ENCODE data around the gene LDLR.

LDLR gene

DNA sequence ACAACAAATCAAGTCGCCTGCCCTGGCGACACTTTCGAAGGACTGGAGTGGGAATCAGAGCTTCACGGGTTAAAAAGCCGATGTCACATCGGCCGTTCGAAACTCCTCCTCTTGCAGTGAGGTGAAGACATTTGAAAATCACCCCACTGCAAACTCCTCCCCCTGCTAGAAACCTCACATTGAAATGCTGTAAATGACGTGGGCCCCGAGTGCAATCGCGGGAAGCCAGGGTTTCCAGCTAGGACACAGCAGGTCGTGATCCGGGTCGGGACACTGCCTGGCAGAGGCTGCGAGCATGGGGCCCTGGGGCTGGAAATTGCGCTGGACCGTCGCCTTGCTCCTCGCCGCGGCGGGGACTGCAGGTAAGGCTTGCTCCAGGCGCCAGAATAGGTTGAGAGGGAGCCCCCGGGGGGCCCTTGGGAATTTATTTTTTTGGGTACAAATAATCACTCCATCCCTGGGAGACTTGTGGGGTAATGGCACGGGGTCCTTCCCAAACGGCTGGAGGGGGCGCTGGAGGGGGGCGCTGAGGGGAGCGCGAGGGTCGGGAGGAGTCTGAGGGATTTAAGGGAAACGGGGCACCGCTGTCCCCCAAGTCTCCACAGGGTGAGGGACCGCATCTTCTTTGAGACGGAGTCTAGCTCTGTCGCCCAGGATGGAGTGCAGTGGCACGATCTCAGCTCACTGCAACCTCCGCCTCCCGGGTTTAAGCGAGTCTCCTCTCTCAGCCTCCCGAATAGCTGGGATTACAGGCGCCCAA, at the start of gene LDLR:
Gene LDLR, plus strand, starts transcription at position 210 of the 760 bp plus-strand sequence. Its CDS starts 86 bp downstream, at position 296.
- ChIA-PET POLR2A (ENCODE audit: low non-redundant PET) (no interaction called here), CTCF (interaction anchor here (0.6 to 1.9 kb wide), 4 partner anchors 53 to 658 kb away, joined by 3 to 12 read pairs (median 3); partner anchors contain the start of gene ELAVL3)
- peak within 1 kb of the TSS; percentile 98 for H3K27ac ChIP-seq
- peak; percentile 87 for DNase-seq (ENCODE audit: low spot score)
- TF ChIP-seq, protein P1, sequence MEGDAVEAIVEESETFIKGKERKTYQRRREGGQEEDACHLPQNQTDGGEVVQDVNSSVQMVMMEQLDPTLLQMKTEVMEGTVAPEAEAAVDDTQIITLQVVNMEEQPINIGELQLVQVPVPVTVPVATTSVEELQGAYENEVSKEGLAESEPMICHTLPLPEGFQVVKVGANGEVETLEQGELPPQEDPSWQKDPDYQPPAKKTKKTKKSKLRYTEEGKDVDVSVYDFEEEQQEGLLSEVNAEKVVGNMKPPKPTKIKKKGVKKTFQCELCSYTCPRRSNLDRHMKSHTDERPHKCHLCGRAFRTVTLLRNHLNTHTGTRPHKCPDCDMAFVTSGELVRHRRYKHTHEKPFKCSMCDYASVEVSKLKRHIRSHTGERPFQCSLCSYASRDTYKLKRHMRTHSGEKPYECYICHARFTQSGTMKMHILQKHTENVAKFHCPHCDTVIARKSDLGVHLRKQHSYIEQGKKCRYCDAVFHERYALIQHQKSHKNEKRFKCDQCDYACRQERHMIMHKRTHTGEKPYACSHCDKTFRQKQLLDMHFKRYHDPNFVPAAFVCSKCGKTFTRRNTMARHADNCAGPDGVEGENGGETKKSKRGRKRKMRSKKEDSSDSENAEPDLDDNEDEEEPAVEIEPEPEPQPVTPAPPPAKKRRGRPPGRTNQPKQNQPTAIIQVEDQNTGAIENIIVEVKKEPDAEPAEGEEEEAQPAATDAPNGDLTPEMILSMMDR (conservative IDR thresholded peaks at IDR 0.05; ENCODE audit: low read depth) = no peak

DNA sequence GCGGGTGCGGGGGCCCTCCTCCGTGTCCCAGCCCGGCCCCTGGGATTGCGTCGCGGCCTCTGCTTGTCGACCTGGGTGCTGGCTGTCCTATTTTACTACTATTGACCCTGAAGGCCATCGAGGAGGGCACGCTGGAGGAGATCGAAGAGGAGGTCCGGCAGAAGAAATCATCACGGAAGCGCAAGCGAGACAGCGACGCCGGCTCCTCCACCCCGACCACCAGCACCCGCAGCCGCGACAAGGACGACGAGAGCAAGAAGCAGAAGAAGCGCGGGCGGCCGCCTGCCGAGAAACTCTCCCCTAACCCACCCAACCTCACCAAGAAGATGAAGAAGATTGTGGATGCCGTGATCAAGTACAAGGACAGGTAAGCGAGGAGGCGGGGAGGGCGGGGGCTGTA, 48.1 kb upstream of the LDLR start:
- no peak for DNase-seq (ENCODE audit: low spot score)
- ChIA-PET CTCF (no interaction called here), POLR2A (ENCODE audit: low non-redundant PET) (no interaction called here)
- TF ChIP-seq, protein P1 (conservative IDR thresholded peaks at IDR 0.05; ENCODE audit: low read depth) = no peak
- H3K27ac ChIP-seq = peak overlapping the region; percentile 50

DNA sequence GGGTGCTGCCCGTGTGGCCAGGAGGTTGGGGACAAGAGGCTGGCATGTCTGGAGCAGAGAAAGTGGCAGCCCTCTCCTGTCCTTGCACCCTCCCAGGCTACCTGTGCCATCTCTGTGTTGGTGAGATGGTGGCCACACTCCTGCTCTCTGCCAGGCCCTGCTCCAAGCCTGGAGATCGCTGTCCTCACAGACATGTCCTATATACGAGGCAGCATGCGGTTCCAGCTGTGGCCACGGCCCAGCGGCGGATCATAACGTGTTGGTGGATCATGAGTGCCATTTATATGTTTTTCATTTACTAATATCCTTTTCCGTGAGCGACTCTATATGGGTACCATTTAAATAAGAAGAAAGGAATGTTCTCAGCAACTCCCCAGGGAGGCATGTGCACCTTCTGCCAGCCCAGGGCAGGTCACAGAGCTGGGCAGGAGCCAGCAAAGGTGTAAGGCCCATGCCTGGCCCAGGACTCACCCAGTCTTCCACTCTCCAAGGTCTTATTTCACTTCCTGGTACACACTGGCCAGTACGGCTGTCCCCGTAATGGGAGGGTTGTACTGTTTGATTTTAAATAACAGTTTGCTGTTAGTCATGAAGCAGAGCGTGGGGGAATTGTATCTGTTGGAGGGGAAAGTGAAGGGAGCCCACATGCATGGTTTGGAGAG, 47.2 kb upstream of the LDLR start:
- peak overlapping the region; percentile 50 for H3K27ac ChIP-seq
- ChIA-PET CTCF (no interaction called here), POLR2A (ENCODE audit: low non-redundant PET) (no interaction called here)
- TF ChIP-seq, protein P1 (conservative IDR thresholded peaks at IDR 0.05; ENCODE audit: low read depth) = no peak
- peak; percentile 30 for DNase-seq (ENCODE audit: low spot score)

DNA sequence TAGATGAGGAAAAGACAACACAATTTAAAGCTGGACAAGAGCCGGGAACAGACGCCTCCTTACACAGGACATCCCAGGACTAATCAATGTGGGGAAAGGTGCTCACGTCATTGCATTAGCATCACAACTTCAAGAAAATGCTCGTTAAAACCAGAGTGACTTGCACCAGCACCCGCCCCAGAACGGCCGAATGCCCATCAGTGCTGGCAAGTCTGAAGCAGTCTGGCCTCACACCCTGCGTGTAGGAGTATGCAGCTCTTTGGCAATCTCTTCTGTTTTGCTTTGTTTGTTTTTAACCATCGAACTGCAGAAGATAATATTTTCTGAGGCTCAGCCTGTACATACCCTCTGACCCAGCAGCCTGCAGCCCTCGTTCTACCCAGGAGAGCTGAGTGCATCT, 44.8 kb upstream of the LDLR start:
- TF ChIP-seq, protein P1 (conservative IDR thresholded peaks at IDR 0.05; ENCODE audit: low read depth) = no peak
- ChIA-PET POLR2A (ENCODE audit: low non-redundant PET) (no interaction called here), CTCF (interaction anchor here (0.6 to 0.7 kb wide), 2 partner anchors 28 to 197 kb away, joined by 3 to 5 read pairs; no protein-coding TSS in a partner anchor)
- DNase-seq (ENCODE audit: low spot score) = no peak
- H3K27ac ChIP-seq = peak overlapping the region; percentile 19

DNA sequence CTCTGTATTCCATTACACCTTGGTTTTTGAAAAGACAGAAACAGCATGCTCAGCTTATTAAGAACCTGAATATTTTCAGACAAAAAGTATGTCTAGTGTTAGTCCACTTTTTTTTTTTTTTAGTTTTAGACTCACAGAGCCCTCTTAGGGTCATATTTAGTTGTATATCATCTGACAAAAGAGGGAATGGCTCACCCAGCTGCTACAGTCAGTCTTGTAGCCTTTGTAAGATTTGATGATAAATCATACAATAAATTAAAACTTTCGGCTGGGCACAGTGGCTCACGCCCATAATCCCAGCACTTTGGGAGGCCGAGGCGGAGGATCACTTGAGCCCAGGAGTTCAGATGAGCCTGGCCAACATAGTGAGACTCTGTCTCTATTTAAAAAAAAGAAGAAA, 43.7 kb upstream of the LDLR start:
- peak overlapping the region; percentile 25; the same call in 1 of the 2 replicates for H3K27ac ChIP-seq
- ChIA-PET CTCF (interaction anchor here (0.6 kb wide), 1 partner anchor 70 kb away, joined by 4 read pairs; no protein-coding TSS in a partner anchor), POLR2A (ENCODE audit: low non-redundant PET) (no interaction called here)
- TF ChIP-seq, protein P1 (conservative IDR thresholded peaks at IDR 0.05; ENCODE audit: low read depth) = no peak
- no peak for DNase-seq (ENCODE audit: low spot score)

DNA sequence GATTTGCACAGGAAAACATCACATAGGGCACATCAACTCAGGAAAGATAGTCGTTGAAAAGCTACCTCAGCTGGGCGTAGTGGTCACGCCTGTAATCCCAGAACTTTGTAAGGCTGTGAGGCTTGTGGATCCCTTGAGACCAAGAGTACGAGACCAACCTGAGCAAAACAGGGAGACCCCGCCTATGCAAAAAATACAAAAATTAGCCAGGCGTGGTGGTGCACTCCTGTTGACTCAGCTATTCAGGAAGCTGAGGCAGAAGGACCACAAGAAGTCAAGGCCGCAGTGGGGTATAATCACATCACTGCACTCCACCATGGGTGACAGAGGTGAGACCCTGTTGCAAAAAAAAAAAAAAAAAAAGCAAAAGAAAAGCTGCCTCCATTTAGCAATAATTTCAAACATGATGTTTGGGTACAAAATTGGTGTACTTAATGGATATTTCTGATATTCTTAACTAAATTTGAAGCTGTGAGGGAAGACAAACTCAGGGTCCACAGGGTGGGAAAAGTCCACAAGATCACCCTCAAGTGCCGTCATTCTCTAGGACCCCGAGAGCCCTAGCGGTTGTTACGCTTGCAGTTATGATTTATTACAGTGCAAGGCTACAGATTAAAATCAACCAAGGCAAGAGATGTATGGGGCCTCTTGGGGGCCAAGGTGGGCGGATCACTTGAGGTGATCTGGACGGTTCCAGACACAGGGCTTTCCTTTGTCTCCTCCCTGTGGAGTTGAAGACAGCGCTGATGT, 42.5 kb upstream of the LDLR start:
- ChIA-PET POLR2A (ENCODE audit: low non-redundant PET) (no interaction called here), CTCF (interaction anchor here (0.6 to 0.9 kb wide), 3 partner anchors 14 to 30 kb away, joined by 3 to 8 read pairs (median 5); no protein-coding TSS in a partner anchor)
- peak overlapping the region; percentile 88 for H3K27ac ChIP-seq
- no peak for DNase-seq (ENCODE audit: low spot score)
- TF ChIP-seq, protein P1 (conservative IDR thresholded peaks at IDR 0.05; ENCODE audit: low read depth) = no peak

Data from RWPE1 (cell line).